ENCODE measurements around the gene TMEM205. TPM values are rescaled to one million over a fixed set of nuclear protein-coding genes. Genes with fewer than 3 reads are reported as not detected.

Gene TMEM205
- total RNA-seq, 2 experiments from 2014 or later = 8.8 to 10.4 TPM

- Histone ChIP-seq H3K27me3 (ENCODE audit: control insufficient read depth in 1 of 2, insufficient read depth in 2 of 2, low read length in 2 of 2) (peaks cover 4 to 6% of the 10 kb centered on the region in 2 experiments), H3K9me3 (ENCODE audit: control insufficient read depth in 1 of 2, insufficient read depth in 1 of 2, low read length in 2 of 2) (peaks cover 0 to 3% of the 10 kb centered on the region in 2 experiments), H3K4me3 (ENCODE audit: low read length) (no peak overlapping the region), H3K4me1 (ENCODE audit: insufficient read depth, low read length) (peaks cover 74% of the 10 kb centered on the region), H3K27ac (ENCODE audit: low read depth in 1 of 2, low read length in 2 of 2) (no peak overlapping the region), H3K36me3 (ENCODE audit: insufficient read depth, low read length) (peaks cover 14% of the 10 kb centered on the region)
- peaks cover 47% of the 10 kb centered on the region for H3K4me1 Mint-ChIP-seq (ENCODE audit: low read depth)
- H3K27me3 Mint-ChIP-seq = peaks cover 15% of the 10 kb centered on the region
- H3K9me3 Mint-ChIP-seq = no peaks in the 10 kb centered on the region
- ChIA-PET CTCF (interaction anchor here (1.3 to 3.4 kb wide), 2 partner anchors 57 to 84 kb away, joined by 7 to 16 read pairs; partner anchors contain the start of gene ODAD3), POLR2A (no interaction called here)
- DNase-seq (no peak), ATAC-seq (ENCODE audit: poor library complexity) (no peak)
- H3K27ac Mint-ChIP-seq = no peak overlapping the region
- no peak for TF ChIP-seq CTCF (IDR thresholded peaks at IDR 0.05)
- peaks cover 9% of the 10 kb centered on the region for H3K36me3 Mint-ChIP-seq (ENCODE audit: low read depth)
- intact Hi-C loops (cut with DNase I, micrococcal nuclease) = loop anchor here (5.0 to 10.0 kb wide), 3 partner anchors 127 to 505 kb away; partner anchors contain the start of genes CARM1 (in 1 of the 2), TIMM29 (in 1 of the 2), YIPF2 (in 1 of the 2) and ZNF653 (in 1 of the 2)
- no peak overlapping the region for H3K4me3 Mint-ChIP-seq
Measured at GRCh38 chr19:11377756-11378155, 31.7 kb upstream of the TMEM205 start.

GRCh38 chr19:11377237-11377636, 31.2 kb upstream of the TMEM205 start:
- peaks cover 12% of the 10 kb centered on the region for H3K27me3 Mint-ChIP-seq
- Histone ChIP-seq H3K27ac (ENCODE audit: low read depth in 1 of 2, low read length in 2 of 2) (no peak overlapping the region), H3K36me3 (ENCODE audit: insufficient read depth, low read length) (peaks cover 14% of the 10 kb centered on the region), H3K4me3 (ENCODE audit: low read length) (no peak overlapping the region), H3K4me1 (ENCODE audit: insufficient read depth, low read length) (peaks cover 70% of the 10 kb centered on the region), H3K27me3 (ENCODE audit: control insufficient read depth in 1 of 2, insufficient read depth in 2 of 2, low read length in 2 of 2) (peaks cover 0 to 3% of the 10 kb centered on the region in 2 experiments), H3K9me3 (ENCODE audit: control insufficient read depth in 1 of 2, insufficient read depth in 1 of 2, low read length in 2 of 2) (no peaks in the 10 kb centered on the region)
- ATAC-seq (ENCODE audit: poor library complexity) (no peak), DNase-seq (peak in 4 of 14 experiments; percentile 36 to 44 (median 42))
- intact Hi-C loops (cut with DNase I, micrococcal nuclease) = loop anchor here (5.0 to 10.0 kb wide), 3 partner anchors 128 to 505 kb away; partner anchors contain the start of genes CARM1 (in 1 of the 2), TIMM29 (in 1 of the 2), YIPF2 (in 1 of the 2) and ZNF653 (in 1 of the 2)
- peaks cover 44% of the 10 kb centered on the region for H3K4me1 Mint-ChIP-seq (ENCODE audit: low read depth)
- H3K36me3 Mint-ChIP-seq (ENCODE audit: low read depth) = peaks cover 9% of the 10 kb centered on the region
- ChIA-PET POLR2A (interaction anchor here (0.9 to 1.0 kb wide), 2 partner anchors 45 to 58 kb away, joined by 3 to 7 read pairs; partner anchors contain the start of gene PRKCSH), CTCF (interaction anchor here (1.3 to 3.4 kb wide), 2 partner anchors 57 to 83 kb away, joined by 7 to 16 read pairs; partner anchors contain the start of gene ODAD3)
- H3K27ac Mint-ChIP-seq = peak overlapping the region; percentile 50
- H3K4me3 Mint-ChIP-seq = peak overlapping the region; percentile 67
- no peak for TF ChIP-seq CTCF (IDR thresholded peaks at IDR 0.05)
- no peaks in the 10 kb centered on the region for H3K9me3 Mint-ChIP-seq

GRCh38 chr19:11375143-11375948, 29.3 kb upstream of the TMEM205 start:
- peaks cover 17% of the 10 kb centered on the region for H3K36me3 Mint-ChIP-seq (ENCODE audit: low read depth)
- intact Hi-C loops (cut with DNase I, micrococcal nuclease) = loop anchor here (1.0 to 10.0 kb wide), 5 partner anchors 29 to 503 kb away; partner anchors contain the start of genes ODAD3 (in 2 of the 2), PRKCSH (in 2 of the 2), CARM1 (in 1 of the 2) and CCDC159 (in 1 of the 2)
- no peak for TF ChIP-seq CTCF (IDR thresholded peaks at IDR 0.05)

More at GRCh38 chr19:11375143-11375948, 29.3 kb upstream of the TMEM205 start:
- Mint-ChIP-seq H3K27me3 (no peaks in the 10 kb centered on the region), H3K4me3 (no peak overlapping the region), H3K4me1 (ENCODE audit: low read depth) (peaks cover 27% of the 10 kb centered on the region), H3K27ac (no peak overlapping the region), H3K9me3 (no peaks in the 10 kb centered on the region)
- CTCF ChIA-PET = interaction anchor here (0.6 to 3.4 kb wide), 5 partner anchors 9 to 107 kb away, joined by 3 to 16 read pairs (median 9); partner anchors contain the start of genes EPOR, ODAD3 and PRKCSH
- Histone ChIP-seq H3K27ac (ENCODE audit: low read depth in 1 of 2, low read length in 2 of 2) (peak overlapping the region; percentile 97 to 99), H3K4me3 (ENCODE audit: low read length) (peak overlapping the region; percentile 87), H3K4me1 (ENCODE audit: insufficient read depth, low read length) (peaks cover 53% of the 10 kb centered on the region), H3K36me3 (ENCODE audit: insufficient read depth, low read length) (peaks cover 14% of the 10 kb centered on the region), H3K27me3 (ENCODE audit: control insufficient read depth in 1 of 2, insufficient read depth in 2 of 2, low read length in 2 of 2) (no peaks in the 10 kb centered on the region), H3K9me3 (ENCODE audit: control insufficient read depth in 1 of 2, insufficient read depth in 1 of 2, low read length in 2 of 2) (no peaks in the 10 kb centered on the region)
- ATAC-seq (ENCODE audit: poor library complexity) = peak; percentile 53
- DNase-seq = peak; percentile 52 to 93 (median 74)
- POLR2A ChIA-PET = interaction anchor here (0.5 to 2.7 kb wide), 31 partner anchors 8 to 1790 kb away, joined by 3 to 86 read pairs (median 4); partner anchors contain the start of genes CCDC159, ECSIT, ELOF1 and EPOR

All from CD4-positive, alpha-beta T cell (primary cell).